K562 (cell line): ENCODE results near the gene ARL8A. TPM values are rescaled to one million over a fixed set of nuclear protein-coding genes. Genes with fewer than 3 reads are reported as not detected.
A peak's percentile ranks its signal among the peaks of the same experiment; 100 is the strongest.

ENCODE experiments used
- ARID2 ChIP-seq: fragments of 450-650 bp; IDR thresholded peaks from 2 replicates; pipeline ENCODE4 v1.6.1; 2017; ENCODE audit warnings: antibody characterized with exemption, mild to moderate bottlenecking
- ARID4B ChIP-seq: sonication (generic); formaldehyde crosslinking; IDR thresholded peaks from 2 replicates; pipeline ENCODE4 v1.8.0; 2022; ENCODE audit warnings: mild to moderate bottlenecking, missing genetic modification reagents
- CTBP1 ChIP-seq: fragments of 450-650 bp; IDR thresholded peaks from 2 replicates; pipeline ENCODE4 v1.6.1; 2016; ENCODE audit warnings: borderline replicate concordance
- E2F4 ChIP-seq: sonication (generic); formaldehyde crosslinking; IDR thresholded peaks from 2 replicates; pipeline ENCODE4 v1.8.0; 2022; ENCODE audit warnings: mild to moderate bottlenecking, low read depth, missing genetic modification reagents
- EHMT2 ChIP-seq: fragments of 450-650 bp; IDR thresholded peaks from 2 replicates; pipeline ENCODE4 v1.6.1; 2018; ENCODE audit warnings: antibody characterized with exemption
- IRF2 ChIP-seq: sonication (generic); formaldehyde crosslinking; IDR thresholded peaks from 2 replicates; pipeline ENCODE4 v1.8.1; 2022; ENCODE audit warnings: mild to moderate bottlenecking, missing genetic modification reagents
- JUND ChIP-seq, 2 experiments: IDR thresholded peaks; 2 replicates in 1 of 2; 3 replicates in 1 of 2; pipeline ENCODE4 v1.6.1; 2011; ENCODE audit warnings: borderline replicate concordance in 2 of 2, low read depth in 2 of 2, low read length in 2 of 2, improper control_type of control experiment in 1 of 2, missing biosample characterization in 1 of 2, missing genetic modification characterization in 1 of 2, missing genetic modification reagents in 1 of 2
- KDM5B ChIP-seq: fragments of 200-600 bp; sonication (generic); IDR thresholded peaks from 2 replicates; pipeline ENCODE4 v1.6.1; 2012; ENCODE audit warnings: low read depth, mild to moderate bottlenecking, moderate library complexity, low read length, control low read depth, inconsistent platforms; ENCODE audit not compliant: insufficient replicate concordance
- MAFG ChIP-seq: fragments of 450-650 bp; conservative IDR thresholded peaks from 2 replicates; pipeline ENCODE4 v1.6.1; 2016; ENCODE audit warnings: missing genetic modification characterization, missing compliant biosample characterization
- NCOA4 ChIP-seq: fragments of 450-650 bp; IDR thresholded peaks from 2 replicates; pipeline ENCODE4 v1.6.1; 2018; ENCODE audit warnings: mild to moderate bottlenecking; ENCODE audit not compliant: partially characterized antibody
- NCOR1 ChIP-seq: fragments of 450-650 bp; IDR thresholded peaks from 2 replicates; pipeline ENCODE4 v1.6.1; 2016; ENCODE audit warnings: mild to moderate bottlenecking, moderate library complexity
- PCBP1 ChIP-seq: fragments of 200-400 bp; formaldehyde crosslinking; IDR thresholded peaks from 2 replicates; pipeline ENCODE4 v1.6.1; 2018; ENCODE audit warnings: mild to moderate bottlenecking, low read depth, low read length; ENCODE audit not compliant: poor library complexity, severe bottlenecking
- PCBP2 ChIP-seq: fragments of 200-400 bp; formaldehyde crosslinking; IDR thresholded peaks from 2 replicates; pipeline ENCODE4 v1.6.1; 2018; ENCODE audit warnings: low read length, low read depth, mild to moderate bottlenecking, moderate library complexity; ENCODE audit not compliant: poor library complexity, severe bottlenecking
- SPI1 ChIP-seq: IDR thresholded peaks from 2 replicates; pipeline ENCODE4 v1.6.1; 2011; ENCODE audit warnings: low read depth, low read length, control low read depth, borderline replicate concordance
- SREBF1 ChIP-seq: fragments of 150-350 bp; IDR thresholded peaks from 2 replicates; pipeline ENCODE4 v1.6.1; 2014; ENCODE audit warnings: antibody characterized with exemption, low read depth, low read length, borderline replicate concordance
- TEAD4 ChIP-seq, 2 experiments: sonication (generic) in 1 of 2; formaldehyde crosslinking in 1 of 2; IDR thresholded peaks; 2 replicates each; pipeline versions ENCODE4 v1.6.1 to v1.8.0; 2012 to 2022; ENCODE audit warnings: borderline replicate concordance in 1 of 2, inconsistent platforms in 1 of 2, low read length in 1 of 2, mild to moderate bottlenecking in 1 of 2, missing genetic modification reagents in 1 of 2
- ZBTB9 ChIP-seq: fragments of 450-650 bp; formaldehyde crosslinking; IDR thresholded peaks from 2 replicates; pipeline ENCODE4 v1.4.0; 2020; ENCODE audit warnings: mild to moderate bottlenecking, moderate library complexity
- ZFP1 ChIP-seq: fragments of 450-650 bp; formaldehyde crosslinking; IDR thresholded peaks from 2 replicates; pipeline ENCODE4 v1.4.0; 2020; ENCODE audit warnings: mild to moderate bottlenecking, mixed read lengths
- ZNF408 ChIP-seq: fragments of 250-450 bp; sonication (Bioruptor Pico); IDR thresholded peaks from 2 replicates; pipeline ENCODE4 v1.4.0; 2020; ENCODE audit warnings: low read depth, mild to moderate bottlenecking, moderate library complexity
- ZNF644 ChIP-seq: fragments of 200-800 bp; sonication (Bioruptor generic); IDR thresholded peaks from 2 replicates; pipeline ENCODE4 v1.6.1; 2016; ENCODE audit warnings: low read depth, missing genetic modification characterization, missing compliant biosample characterization
- polyA plus RNA-seq, 8 experiments: library from polyadenylated mRNA; depleted of rRNA in 4 of 8; stranded (reverse) in 5 of 8; unstranded in 3 of 8; fragments of >200 nt; fragmentation: Nextera tagmentation in 2 of 8; fragmentation: Illumina TruSeq in 1 of 8; extraction: Ambion mirVana in 2 of 8; extraction: Trizol in 1 of 8; gene quantifications; 2 replicates each; pipeline versions ENCODE4 v1.2.1 to v1.2.3, GENCODE V29; 2011 to 2014; ENCODE audit warnings: inconsistent platforms in 1 of 8, missing spikeins in 1 of 8
- total RNA-seq, 7 experiments: library from RNA; depleted of rRNA in 6 of 7; stranded (reverse); fragments of >200 nt in 6 of 7; fragmentation: Illumina TruSeq in 2 of 7; extraction: Trizol in 2 of 7; gene quantifications; 2 replicates each; pipeline versions ENCODE4 v1.2.1 to v1.2.3, GENCODE V29; 2011 to 2021; ENCODE audit warnings: low replicate concordance in 1 of 7

ARL8A gene
- total and polyA plus RNA-seq, 9 of the 15 experiments (the other 6 are each of a cell fraction or from before 2014, with no cell fraction given): 0.17 to 27.3 (median 15.6) TPM

GRCh38 chr1:202162047-202162417 is 17.5 kb upstream of the ARL8A start (continued):
- TF ChIP-seq ZNF644 (tag) (peak; percentile 79; the same call in 1 of the 2 replicates), CTBP1 (no peak), KDM5B (peak; percentile 45), ZFP1 (CRISPR knock-in tag) (no peak), SREBF1 (no peak), ZNF408 (CRISPR knock-in tag) (no peak), PCBP2 (no peak), ZBTB9 (CRISPR knock-in tag) (no peak), TEAD4 (IDR thresholded peaks at IDR 0.05; ENCODE audit: low read length) (no peak), TEAD4 (CRISPR knock-in tag; IDR thresholded peaks at IDR 0.05; ENCODE audit: borderline replicate concordance) (no peak), JUND (IDR thresholded peaks at IDR 0.05; ENCODE audit: borderline replicate concordance, low read depth, low read length) (peak; percentile 34; the same call in 1 of the 2 replicates), JUND (tag; IDR thresholded peaks at IDR 0.05; ENCODE audit: borderline replicate concordance, low read depth, low read length) (no peak; the same call in 2 of the 3 replicates), IRF2 (CRISPR knock-in tag) (no peak), ARID2 (no peak), EHMT2 (no peak), SPI1 (peak; percentile 39; the same call in 1 of the 2 replicates), ARID4B (CRISPR knock-in tag) (no peak), MAFG (tag) (no peak), E2F4 (CRISPR knock-in tag) (no peak), PCBP1 (no peak), NCOA4 (no peak), NCOR1 (peak; percentile 45; the same call in 1 of the 2 replicates)
